NT2/D1 (cell line): ENCODE measurements around the gene GATB.

Source experiments
- YY1 ChIP-seq: IDR thresholded peaks from 2 replicates; pipeline ENCODE4 v1.6.1; 2011; ENCODE audit not compliant: insufficient read length, insufficient read depth
- ZNF274 ChIP-seq: IDR thresholded peaks from 2 replicates; pipeline ENCODE4 v1.6.1; 2011; ENCODE audit warnings: mild to moderate bottlenecking, low read depth, low read length

GRCh38 chr4:151770154-151770553, 9.3 kb upstream of the GATB start:
- TF ChIP-seq YY1 = no peak
- no peak for TF ChIP-seq ZNF274
